CD4-positive, alpha-beta memory T cell (primary cell): Measurements from ENCODE around the gene C1orf159. TPM values are rescaled to one million over a fixed set of nuclear protein-coding genes. Genes with fewer than 3 reads are reported as not detected.

Experiments
- CTCF ChIA-PET: fragments of 350-600 bp; sonication (Branson Sonifier 250); formaldehyde crosslinking; loops from one replicate; lab custom pipeline; 2021; ENCODE audit warnings: inconsistent platforms; ENCODE audit not compliant: partially characterized antibody; lab: Charles Lee
- POLR2A ChIA-PET: fragments of 350-600 bp; sonication (Branson Sonifier 250); formaldehyde crosslinking; loops from one replicate; lab custom pipeline; 2021; ENCODE audit not compliant: partially characterized antibody; lab: Charles Lee
- DNase-seq, 5 donors: peaks; one replicate each; pipeline versions ENCODE4 v3.0.0 to v3.0.0-alpha.2; 2020 to 2022; ENCODE audit warnings: mixed read lengths in 1 of 5
- H3K27ac ChIP-seq: one replicate; pipeline ENCODE4 v1.7.0; 2013; ENCODE audit warnings: low read depth, low read length
- H3K27me3 ChIP-seq: 2 replicates; pipeline ENCODE4 v1.7.0; 2013; ENCODE audit warnings: mild to moderate bottlenecking, low read length, moderate library complexity; ENCODE audit not compliant: insufficient read depth
- H3K36me3 ChIP-seq: 2 replicates; pipeline ENCODE4 v1.7.0; 2013; ENCODE audit warnings: mild to moderate bottlenecking, low read length, moderate library complexity; ENCODE audit not compliant: insufficient read depth
- H3K4me1 ChIP-seq: 2 replicates; pipeline ENCODE4 v1.7.0; 2013; ENCODE audit warnings: mild to moderate bottlenecking, low read length, moderate library complexity; ENCODE audit not compliant: insufficient read depth
- H3K4me3 ChIP-seq, 2 donors: one replicate each; pipeline ENCODE4 v1.7.0; 2013; ENCODE audit warnings: low read length in 2 of 2, mild to moderate bottlenecking in 1 of 2
- H3K9me3 ChIP-seq, 2 donors: one replicate each; pipeline ENCODE4 v1.7.0; 2013; ENCODE audit warnings: low read length in 2 of 2, control low read depth in 1 of 2; ENCODE audit not compliant: control insufficient read depth in 1 of 2
- H3K27ac Mint-ChIP-seq, 7 donors: one replicate each; pipeline ENCODE4 v1.8.0; 2020 to 2021; ENCODE audit warnings: mixed read lengths in 7 of 7, mild to moderate bottlenecking in 6 of 7, inconsistent platforms in 3 of 7, moderate library complexity in 3 of 7
- H3K27me3 Mint-ChIP-seq, 2 donors: one replicate each; pipeline ENCODE4 v1.8.0; 2020 to 2021; ENCODE audit warnings: mixed read lengths in 2 of 2
- H3K36me3 Mint-ChIP-seq, 2 donors: one replicate each; pipeline ENCODE4 v1.8.0; 2020 to 2021; ENCODE audit warnings: mixed read lengths in 2 of 2, inconsistent platforms in 1 of 2, mild to moderate bottlenecking in 1 of 2
- H3K4me1 Mint-ChIP-seq, 4 donors: one replicate each; pipeline ENCODE4 v1.8.0; 2020 to 2021; ENCODE audit warnings: mixed read lengths in 4 of 4, mild to moderate bottlenecking in 1 of 4
- H3K4me3 Mint-ChIP-seq, 8 donors: one replicate each; pipeline ENCODE4 v1.8.0; 2020 to 2021; ENCODE audit warnings: mixed read lengths in 8 of 8, mild to moderate bottlenecking in 7 of 8, moderate library complexity in 6 of 8, inconsistent platforms in 3 of 8
- H3K9me3 Mint-ChIP-seq, 8 donors: one replicate each; pipeline ENCODE4 v1.8.0; 2020 to 2021; ENCODE audit warnings: mixed read lengths in 8 of 8, mild to moderate bottlenecking in 5 of 8, inconsistent platforms in 3 of 8, moderate library complexity in 1 of 8
- intact Hi-C: fragments of 100-400 bp; cut with micrococcal nuclease; formaldehyde crosslinking; loops from one replicate; pipeline ENCODE4 v1.15.1; 2023
- polyA plus RNA-seq, 2 donors: library from polyadenylated mRNA; unstranded; fragments of 300-500 nt; fragmentation: Illumina TruSeq; gene quantifications; one replicate each; pipeline ENCODE4 v1.2.3, GENCODE V29; 2021
- total RNA-seq, 2 experiments: library from RNA; stranded (reverse); gene quantifications; one replicate each; pipeline ENCODE4 v1.2.3, GENCODE V29; 2021

Gene C1orf159
- total and polyA plus RNA-seq, 4 experiments from 2014 or later = 3.8 to 15.1 (median 11.5) TPM

GRCh38 chr1:1116701-1117468, 996 bp upstream of the C1orf159 start:
- H3K27me3 Mint-ChIP-seq = peaks cover 3 to 5% of the 10 kb centered on the region in 2 donors
- H3K4me3 Mint-ChIP-seq = peak overlapping the region; percentile 17 to 66 (median 52)
- peaks cover 0 to 6% (median 3%) of the 10 kb centered on the region in 8 donors for H3K9me3 Mint-ChIP-seq
- ChIA-PET POLR2A (interaction anchor here (1.3 to 2.9 kb wide), 3 partner anchors 114 to 282 kb away, joined by 4 to 22 read pairs (median 7); partner anchors contain the start of genes AURKAIP1 and CCNL2), CTCF (interaction anchor here (1.2 kb wide), 1 partner anchor 13 kb away, joined by 3 read pairs; no protein-coding TSS in a partner anchor)
- Histone ChIP-seq H3K36me3 (no peaks in the 10 kb centered on the region), H3K9me3 (peaks cover 0 to 4% of the 10 kb centered on the region in 2 donors), H3K4me3 (peak overlapping the region in 1 of 2 donors; percentile 58), H3K4me1 (peaks cover 11% of the 10 kb centered on the region), H3K27ac (peak overlapping the region; percentile 53), H3K27me3 (no peaks in the 10 kb centered on the region)
- H3K27ac Mint-ChIP-seq = no peak overlapping the region
- peaks cover 3 to 18% (median 8%) of the 10 kb centered on the region in 4 donors for H3K4me1 Mint-ChIP-seq
- DNase-seq = peak in 4 of 5 donors; percentile 39 to 68 (median 43)
- intact Hi-C loops = loop anchor here (1.0 to 5.0 kb wide), 9 partner anchors 48 to 282 kb away; partner anchors contain the start of genes AURKAIP1, CCNL2, CPTP and INTS11
- peaks cover 6 to 15% of the 10 kb centered on the region in 2 donors for H3K36me3 Mint-ChIP-seq

- H3K4me1 ChIP-seq = peaks cover 11% of the 10 kb centered on the region
- peak overlapping the region in 1 of 2 donors; percentile 67 for H3K4me3 ChIP-seq
- peak overlapping the region; percentile 74 to 87 (median 80) for H3K4me3 Mint-ChIP-seq
- no peak for DNase-seq
- peaks cover 0 to 6% (median 3%) of the 10 kb centered on the region in 8 donors for H3K9me3 Mint-ChIP-seq
- H3K9me3 ChIP-seq = peaks cover 0 to 4% of the 10 kb centered on the region in 2 donors
- peaks cover 3 to 5% of the 10 kb centered on the region in 2 donors for H3K27me3 Mint-ChIP-seq
- H3K36me3 Mint-ChIP-seq = peaks cover 6 to 16% of the 10 kb centered on the region in 2 donors
- intact Hi-C loops = loop anchor here (5.0 kb wide), 1 partner anchor 73 kb away; no protein-coding TSS in a partner anchor
- ChIA-PET CTCF (no interaction called here), POLR2A (interaction anchor here (0.6 to 2.9 kb wide), 7 partner anchors 11 to 514 kb away, joined by 3 to 22 read pairs (median 3); partner anchors contain the start of genes AURKAIP1 and CCNL2)
- no peaks in the 10 kb centered on the region for H3K36me3 ChIP-seq
- H3K27ac ChIP-seq = peak overlapping the region; percentile 71
- peak overlapping the region in 5 of 7 donors; percentile 13 to 83 (median 79) for H3K27ac Mint-ChIP-seq
- H3K4me1 Mint-ChIP-seq = peaks cover 3 to 18% (median 8%) of the 10 kb centered on the region in 4 donors
- no peaks in the 10 kb centered on the region for H3K27me3 ChIP-seq
These were observed 628 bp downstream of the C1orf159 start for GRCh38 chr1:1115136-1115785.

DNA sequence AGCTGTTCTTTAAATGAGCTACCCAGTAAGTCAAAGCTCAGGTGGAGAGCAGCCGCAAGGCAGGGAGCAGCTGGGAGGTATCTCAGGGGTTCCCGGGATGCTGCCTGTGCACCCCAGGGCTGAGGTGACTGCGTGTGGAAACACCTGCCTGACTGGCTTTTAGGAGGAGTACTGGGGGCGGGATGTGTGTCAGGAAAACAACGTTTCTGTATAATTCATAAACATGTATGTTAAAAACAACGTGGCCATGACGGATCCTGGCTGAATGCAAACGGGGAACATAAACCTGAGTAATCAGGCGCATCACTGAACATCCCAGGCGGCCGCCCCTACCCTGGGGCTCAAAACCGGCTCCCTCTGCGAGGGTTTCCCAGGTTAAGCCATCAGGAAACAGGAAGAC, 1.5 kb downstream of the C1orf159 start:
- Histone ChIP-seq H3K4me3 (no peak overlapping the region), H3K9me3 (peaks cover 0 to 4% of the 10 kb centered on the region in 2 donors), H3K36me3 (no peaks in the 10 kb centered on the region), H3K27me3 (no peaks in the 10 kb centered on the region), H3K4me1 (peaks cover 11% of the 10 kb centered on the region), H3K27ac (no peak overlapping the region)
- ChIA-PET POLR2A (no interaction called here), CTCF (interaction anchor here (0.6 to 1.7 kb wide), 2 partner anchors 8 to 100 kb away, joined by 3 to 5 read pairs; no protein-coding TSS in a partner anchor)
- no peak for DNase-seq
- peaks cover 6 to 16% of the 10 kb centered on the region in 2 donors for H3K36me3 Mint-ChIP-seq
- peaks cover 3 to 5% of the 10 kb centered on the region in 2 donors for H3K27me3 Mint-ChIP-seq
- intact Hi-C loops = no loop called here
- H3K9me3 Mint-ChIP-seq = peaks cover 0 to 6% (median 3%) of the 10 kb centered on the region in 8 donors
- peak overlapping the region; percentile 74 to 87 (median 78) for H3K4me3 Mint-ChIP-seq
- peaks cover 3 to 18% (median 8%) of the 10 kb centered on the region in 4 donors for H3K4me1 Mint-ChIP-seq
- H3K27ac Mint-ChIP-seq = peak overlapping the region in 3 of 7 donors; percentile 16 to 88 (median 37)

GRCh38 chr1:1112237-1112985, 3.5 kb downstream of the C1orf159 start:
- Mint-ChIP-seq H3K4me1 (peaks cover 7 to 24% (median 15%) of the 10 kb centered on the region in 4 donors), H3K9me3 (peaks cover 0 to 6% (median 3%) of the 10 kb centered on the region in 8 donors), H3K27ac (peak overlapping the region in 2 of 7 donors; percentile 27 to 29), H3K36me3 (peaks cover 6 to 16% of the 10 kb centered on the region in 2 donors), H3K4me3 (peak overlapping the region in 2 of 8 donors; percentile 35 to 52), H3K27me3 (no peaks in the 10 kb centered on the region)
- H3K4me3 ChIP-seq = no peak overlapping the region
- H3K27ac ChIP-seq = no peak overlapping the region
- intact Hi-C loops = no loop called here
- CTCF ChIA-PET = interaction anchor here (1.7 kb wide), 1 partner anchor 10 kb away, joined by 5 read pairs; no protein-coding TSS in a partner anchor
- no peaks in the 10 kb centered on the region for H3K36me3 ChIP-seq
- POLR2A ChIA-PET = no interaction called here
- no peak for DNase-seq
- H3K9me3 ChIP-seq = peaks cover 0 to 4% of the 10 kb centered on the region in 2 donors
- no peaks in the 10 kb centered on the region for H3K27me3 ChIP-seq
- H3K4me1 ChIP-seq = peaks cover 10% of the 10 kb centered on the region

DNA sequence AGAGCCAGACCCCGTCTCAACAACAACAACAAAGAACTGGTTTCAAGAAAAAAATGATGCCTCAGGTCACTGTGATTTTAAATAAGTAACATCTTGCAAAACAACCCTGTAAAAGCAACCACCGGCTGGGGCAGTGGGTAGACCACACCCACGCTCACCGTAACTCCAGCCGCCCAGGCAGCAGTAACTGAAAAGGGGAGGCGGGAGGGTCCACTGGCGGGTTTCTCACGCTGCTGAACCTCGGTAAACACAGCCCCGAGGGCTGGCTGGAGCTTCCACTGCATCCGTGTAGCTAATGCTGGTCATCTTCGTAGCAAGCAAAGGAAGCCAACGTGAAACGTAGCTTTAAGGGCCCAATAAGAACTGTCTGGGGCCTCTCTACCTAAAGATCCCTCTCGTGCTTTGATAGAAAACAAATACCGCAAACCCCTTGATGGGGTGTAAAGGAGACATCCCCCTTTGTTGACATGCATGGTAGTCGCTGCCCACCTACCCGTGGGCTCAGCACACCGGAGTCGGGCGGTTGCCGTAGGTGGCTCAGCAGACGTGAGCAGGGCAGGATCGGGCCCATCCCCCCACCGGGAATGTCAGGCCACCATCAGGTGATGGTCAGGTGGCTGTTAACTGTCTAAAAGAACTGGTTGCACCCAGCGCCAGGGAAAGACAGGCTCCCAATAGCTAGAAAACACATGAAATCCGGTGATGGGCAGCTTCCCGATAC, 4.2 kb downstream of the C1orf159 start:
- H3K36me3 ChIP-seq = no peaks in the 10 kb centered on the region
- H3K27ac ChIP-seq = no peak overlapping the region
- Mint-ChIP-seq H3K27ac (no peak overlapping the region), H3K36me3 (peaks cover 6 to 16% of the 10 kb centered on the region in 2 donors), H3K9me3 (peaks cover 0 to 6% (median 3%) of the 10 kb centered on the region in 8 donors), H3K4me3 (no peak overlapping the region), H3K27me3 (no peaks in the 10 kb centered on the region), H3K4me1 (peaks cover 7 to 25% (median 17%) of the 10 kb centered on the region in 4 donors)
- H3K27me3 ChIP-seq = no peaks in the 10 kb centered on the region
- ChIA-PET POLR2A (no interaction called here), CTCF (interaction anchor here (1.7 kb wide), 1 partner anchor 10 kb away, joined by 8 read pairs; no protein-coding TSS in a partner anchor)
- H3K4me3 ChIP-seq = no peak overlapping the region
- intact Hi-C loops = no loop called here
- H3K9me3 ChIP-seq = peaks cover 0 to 4% of the 10 kb centered on the region in 2 donors
- DNase-seq = no peak
- H3K4me1 ChIP-seq = peaks cover 6% of the 10 kb centered on the region

DNA sequence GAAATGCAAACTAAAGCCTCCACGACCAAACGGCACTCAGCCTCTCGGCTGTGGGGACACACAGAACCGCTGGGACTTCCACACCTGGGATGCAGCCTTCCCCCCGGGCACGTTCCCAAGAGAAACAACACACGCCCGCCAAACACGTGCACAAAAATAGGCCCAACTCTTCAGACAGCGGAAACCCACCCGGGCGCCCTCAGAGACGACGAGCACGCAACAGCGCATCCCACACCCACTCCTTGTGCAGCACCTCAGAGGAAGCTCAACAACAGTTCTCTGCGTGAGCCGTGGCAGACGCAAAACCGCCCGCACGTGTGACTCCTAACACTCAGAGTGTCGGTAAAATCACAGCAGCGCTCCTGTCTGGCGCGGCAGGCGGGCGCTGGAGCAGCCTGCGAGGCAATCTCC, 5.3 kb downstream of the C1orf159 start:
- intact Hi-C loops = no loop called here
- DNase-seq = no peak
- POLR2A ChIA-PET = no interaction called here

More for the DNA sequence above, 5.3 kb downstream of the C1orf159 start:
- Mint-ChIP-seq H3K36me3 (peaks cover 6 to 16% of the 10 kb centered on the region in 2 donors), H3K27me3 (no peaks in the 10 kb centered on the region), H3K27ac (no peak overlapping the region), H3K9me3 (peaks cover 0 to 6% (median 3%) of the 10 kb centered on the region in 8 donors), H3K4me3 (no peak overlapping the region), H3K4me1 (peaks cover 7 to 28% (median 14%) of the 10 kb centered on the region in 4 donors)
- CTCF ChIA-PET = interaction anchor here (1.0 to 1.7 kb wide), 2 partner anchors 11 to 181 kb away, joined by 3 to 8 read pairs; no protein-coding TSS in a partner anchor
- peaks cover 6% of the 10 kb centered on the region for H3K4me1 ChIP-seq
- no peak overlapping the region for H3K27ac ChIP-seq
- peaks cover 0 to 4% of the 10 kb centered on the region in 2 donors for H3K9me3 ChIP-seq
- no peaks in the 10 kb centered on the region for H3K36me3 ChIP-seq
- no peak overlapping the region for H3K4me3 ChIP-seq
- no peaks in the 10 kb centered on the region for H3K27me3 ChIP-seq
